GM12872 (cell line): ENCODE results near the gene EOMES.

Experiments
- CTCF ChIP-seq: IDR thresholded peaks from 3 replicates; pipeline ENCODE4 v1.5.1; 2011; ENCODE audit warnings: low read depth, mild to moderate bottlenecking, low read length, moderate library complexity; ENCODE audit not compliant: insufficient read depth

Gene EOMES

GRCh38 chr3:27713435-27714145 lies 8.5 kb downstream of the EOMES start:
- no peak for TF ChIP-seq CTCF

- no peak for TF ChIP-seq CTCF
Measured at GRCh38 chr3:27713078-27713423, 9.1 kb downstream of the EOMES start.

DNA sequence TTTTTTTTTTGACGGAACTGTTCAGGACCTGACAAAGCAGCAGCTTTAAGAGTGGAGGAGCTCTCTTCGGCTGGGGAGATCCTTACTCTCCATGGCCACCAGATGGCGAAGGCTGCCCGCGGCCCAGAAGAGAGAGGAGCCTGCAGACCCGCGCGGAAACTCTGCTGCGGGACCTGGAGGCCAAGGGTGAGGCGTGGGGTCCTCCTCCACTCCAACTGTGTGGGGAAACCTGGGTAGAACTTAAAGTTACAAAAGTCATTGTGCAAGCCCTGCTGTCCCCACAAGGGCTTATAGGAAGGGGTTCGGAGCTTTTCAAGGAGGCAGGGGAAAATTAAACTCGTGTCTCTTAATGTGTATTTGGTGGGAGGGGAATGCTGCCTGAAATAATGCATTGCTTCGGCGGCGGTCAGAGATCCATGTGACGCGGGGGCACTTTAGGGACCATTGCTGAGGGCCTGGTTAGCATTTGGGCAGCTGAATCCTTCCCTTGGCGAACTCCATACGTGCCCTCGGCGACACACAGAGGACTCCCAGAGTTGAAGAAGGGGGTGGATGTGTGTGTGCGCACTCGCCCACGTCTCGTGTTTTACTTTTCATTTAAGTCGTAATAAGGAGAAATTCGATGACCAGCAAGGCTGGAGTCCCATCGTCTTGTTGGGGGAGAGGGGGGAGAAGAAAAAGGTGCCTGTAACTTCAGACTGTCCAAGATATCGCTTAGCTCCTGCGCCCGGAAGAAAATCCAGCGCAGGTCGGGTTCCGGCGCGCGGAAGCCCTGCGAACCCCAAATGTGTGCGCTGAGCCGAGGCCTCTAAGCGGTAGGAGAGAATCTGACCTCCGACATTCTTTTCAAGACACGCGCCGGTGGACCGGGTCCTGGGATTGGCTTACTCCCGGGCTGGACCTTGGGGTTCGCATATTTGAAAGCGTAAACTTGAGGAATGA lies 9.7 kb downstream of the EOMES start:
- TF ChIP-seq CTCF: peak; percentile 80

DNA sequence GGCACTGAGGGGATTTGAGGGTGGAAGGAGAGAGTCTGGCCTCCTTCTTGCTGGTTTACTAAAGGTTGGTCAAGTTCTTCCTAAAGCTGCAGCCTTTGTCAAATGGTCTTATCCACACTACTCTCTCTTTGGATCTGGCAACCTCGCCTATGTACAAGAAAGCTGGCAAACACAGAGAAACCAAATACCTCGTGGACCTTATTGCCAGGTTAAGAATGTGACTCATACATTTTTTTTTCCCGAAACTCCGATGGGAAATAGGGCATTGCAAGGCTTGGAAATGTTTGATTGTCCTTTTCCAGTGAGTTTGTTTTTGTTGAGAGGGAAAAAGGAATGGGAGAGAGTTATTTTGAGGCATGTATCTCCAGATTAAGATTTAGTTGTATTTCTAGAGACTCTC lies 13.9 kb downstream of the EOMES start:
- no peak for TF ChIP-seq CTCF

GRCh38 chr3:27699067-27699466 lies 23.1 kb downstream of the EOMES start:
- no peak for TF ChIP-seq CTCF

DNA sequence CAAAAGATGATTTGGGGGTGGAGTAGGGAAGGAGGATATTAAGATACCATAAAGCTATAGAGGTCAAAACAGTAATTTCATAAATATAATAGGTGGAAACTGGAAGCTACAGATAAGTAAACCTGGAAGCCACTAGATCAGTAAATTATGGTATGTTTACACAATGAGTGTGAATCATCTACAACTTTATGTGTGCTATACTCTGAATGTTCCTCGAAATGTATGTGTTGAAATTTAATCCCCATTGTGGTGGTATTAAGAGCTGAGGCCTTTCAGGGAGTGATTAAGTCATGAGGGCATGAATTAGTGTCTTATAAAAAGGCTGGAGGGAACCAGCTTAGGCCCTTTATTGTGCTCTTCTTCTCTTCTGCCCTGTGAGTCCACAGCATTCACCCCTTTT lies 25.2 kb downstream of the EOMES start:
- no peak for TF ChIP-seq CTCF

- no peak for TF ChIP-seq CTCF
Measured at GRCh38 chr3:27695636-27696035, 26.5 kb downstream of the EOMES start.
